WTC11 (cell line): Measurements from ENCODE around the gene GSG1L. TPM values are rescaled to one million over a fixed set of nuclear protein-coding genes. Genes with fewer than 3 reads are reported as not detected.
"Not testable (repeated sequence)": the region's sequence is repeated elsewhere in the genome, so short reads cannot be mapped to it uniquely, and the experiment has no call there.

Experiments
- ATAC-seq: fragments of 200-7000 bp; cut with Tn5 transposase; 2 replicates; pipeline ENCODE4 v1.10.0; 2021; ENCODE audit warnings: mild to moderate bottlenecking, moderate library complexity
- CTCF ChIA-PET: fragments of 300-600 bp; sonication (Branson Sonifier 250); formaldehyde crosslinking; loops from one replicate; lab custom pipeline; 2021; ENCODE audit warnings: antibody characterized with exemption; lab: Charles Lee
- POLR2A ChIA-PET: fragments of 350-600 bp; sonication (Branson Sonifier 250); formaldehyde crosslinking; loops from one replicate; lab custom pipeline; 2021; ENCODE audit warnings: antibody characterized with exemption; lab: Charles Lee
- DNase-seq: peaks from one replicate; pipeline ENCODE4 v3.0.0; 2021; ENCODE audit warnings: low spot score
- H3K27ac Mint-ChIP-seq: 2 replicates; pipeline ENCODE4 v1.8.0; 2021; ENCODE audit warnings: mixed read lengths
- H3K27me3 Mint-ChIP-seq: 2 replicates; pipeline ENCODE4 v1.8.0; 2021; ENCODE audit warnings: low read depth, mild to moderate bottlenecking, moderate library complexity, mixed read lengths
- H3K36me3 Mint-ChIP-seq: 2 replicates; pipeline ENCODE4 v1.8.0; 2021; ENCODE audit warnings: mixed read lengths
- H3K4me1 Mint-ChIP-seq: 2 replicates; pipeline ENCODE4 v1.8.0; 2022; ENCODE audit warnings: mixed read lengths
- H3K4me3 Mint-ChIP-seq: 2 replicates; pipeline ENCODE4 v1.8.0; 2021; ENCODE audit warnings: mild to moderate bottlenecking, moderate library complexity, mixed read lengths
- H3K9me3 Mint-ChIP-seq: 2 replicates; pipeline ENCODE4 v1.8.0; 2021; ENCODE audit warnings: mixed read lengths
- ATF1 ChIP-seq: sonication (generic); formaldehyde crosslinking; IDR thresholded peaks from 2 replicates; pipeline ENCODE4 v1.8.1; 2023; ENCODE audit warnings: mild to moderate bottlenecking, moderate library complexity, missing genetic modification reagents
- ELF4 ChIP-seq: sonication (generic); formaldehyde crosslinking; IDR thresholded peaks from 2 replicates; pipeline ENCODE4 v1.8.1; 2022; ENCODE audit warnings: low read depth, mild to moderate bottlenecking, moderate library complexity, missing genetic modification reagents
- ETV6 ChIP-seq: sonication (generic); formaldehyde crosslinking; IDR thresholded peaks from 2 replicates; pipeline ENCODE4 v1.8.1; 2022; ENCODE audit warnings: mild to moderate bottlenecking, missing genetic modification reagents
- HMGA2 ChIP-seq: fragments of 250-450 bp; sonication (Bioruptor Pico); IDR thresholded peaks from 2 replicates; pipeline ENCODE4 v1.4.0; 2021; ENCODE audit warnings: mild to moderate bottlenecking, moderate library complexity
- ZBTB21 ChIP-seq: sonication (generic); formaldehyde crosslinking; IDR thresholded peaks from 2 replicates; pipeline ENCODE4 v1.8.1; 2023; ENCODE audit warnings: mild to moderate bottlenecking, missing genetic modification reagents, borderline replicate concordance
- total RNA-seq: library from RNA; stranded (reverse); gene quantifications from 3 replicates; pipeline ENCODE4 v1.2.3, GENCODE V29; 2021
- TF ChIP-seq, protein P1 (sequence below): sonication (generic); formaldehyde crosslinking; IDR thresholded peaks from 2 replicates; pipeline ENCODE4 v1.8.0; 2022; ENCODE audit warnings: mild to moderate bottlenecking, missing genetic modification reagents
- TF ChIP-seq, protein P2 (sequence below): sonication (generic); formaldehyde crosslinking; IDR thresholded peaks from 2 replicates; pipeline ENCODE4 v1.8.1; 2023; ENCODE audit warnings: mild to moderate bottlenecking, missing genetic modification reagents
- TF ChIP-seq, protein P3 (sequence below): fragments of 250-450 bp; sonication (Bioruptor Pico); IDR thresholded peaks from 2 replicates; pipeline ENCODE4 v1.9.0; 2021; ENCODE audit warnings: mild to moderate bottlenecking, borderline replicate concordance
- TF ChIP-seq, protein P4 (sequence below): sonication (generic); formaldehyde crosslinking; IDR thresholded peaks from 2 replicates; pipeline ENCODE4 v1.8.1; 2022; ENCODE audit warnings: low read depth, missing genetic modification reagents, borderline replicate concordance

GSG1L gene
- total RNA-seq, 1 experiment from 2014 or later, result 0.28 TPM

DNA sequence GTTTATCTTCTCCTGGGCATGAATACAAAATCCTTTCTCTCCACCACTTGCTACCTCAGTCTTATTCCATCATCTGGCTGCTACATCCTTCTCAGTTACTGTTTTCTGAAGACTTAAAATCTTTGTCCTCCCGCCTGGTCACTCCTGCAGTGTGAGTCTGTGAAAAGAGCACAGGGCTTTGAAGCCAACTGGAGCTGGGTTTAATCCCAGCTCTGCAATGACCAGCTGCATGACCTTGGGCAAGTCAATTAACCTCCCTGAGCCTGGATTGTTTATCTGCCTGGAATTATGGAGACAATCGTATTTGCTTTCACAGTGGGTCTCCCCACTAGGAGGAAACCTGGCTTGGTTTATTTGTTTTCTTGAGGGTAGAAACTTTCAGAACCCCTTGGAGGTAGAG lies 183.2 kb downstream of the GSG1L start:
- ChIA-PET CTCF (no interaction called here), POLR2A (no interaction called here)
- Mint-ChIP-seq H3K27ac (no peak overlapping the region), H3K9me3 (peaks cover 40% of the 10 kb centered on the region), H3K4me1 (no peaks in the 10 kb centered on the region), H3K36me3 (peaks cover 12% of the 10 kb centered on the region), H3K27me3 (peaks cover 16% of the 10 kb centered on the region), H3K4me3 (no peak overlapping the region)
- ATAC-seq, result no peak
- TF ChIP-seq ATF1 (CRISPR knock-in tag) (no peak), ETV6 (CRISPR knock-in tag) (no peak), ZBTB21 (CRISPR knock-in tag) (no peak), ELF4 (no peak)
- TF ChIP-seq, protein P1, sequence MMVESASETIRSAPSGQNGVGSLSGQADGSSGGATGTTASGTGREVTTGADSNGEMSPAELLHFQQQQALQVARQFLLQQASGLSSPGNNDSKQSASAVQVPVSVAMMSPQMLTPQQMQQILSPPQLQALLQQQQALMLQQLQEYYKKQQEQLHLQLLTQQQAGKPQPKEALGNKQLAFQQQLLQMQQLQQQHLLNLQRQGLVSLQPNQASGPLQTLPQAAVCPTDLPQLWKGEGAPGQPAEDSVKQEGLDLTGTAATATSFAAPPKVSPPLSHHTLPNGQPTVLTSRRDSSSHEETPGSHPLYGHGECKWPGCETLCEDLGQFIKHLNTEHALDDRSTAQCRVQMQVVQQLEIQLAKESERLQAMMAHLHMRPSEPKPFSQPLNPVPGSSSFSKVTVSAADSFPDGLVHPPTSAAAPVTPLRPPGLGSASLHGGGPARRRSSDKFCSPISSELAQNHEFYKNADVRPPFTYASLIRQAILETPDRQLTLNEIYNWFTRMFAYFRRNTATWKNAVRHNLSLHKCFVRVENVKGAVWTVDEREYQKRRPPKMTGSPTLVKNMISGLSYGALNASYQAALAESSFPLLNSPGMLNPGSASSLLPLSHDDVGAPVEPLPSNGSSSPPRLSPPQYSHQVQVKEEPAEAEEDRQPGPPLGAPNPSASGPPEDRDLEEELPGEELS (CRISPR knock-in tag), result no peak
- TF ChIP-seq, protein P2, sequence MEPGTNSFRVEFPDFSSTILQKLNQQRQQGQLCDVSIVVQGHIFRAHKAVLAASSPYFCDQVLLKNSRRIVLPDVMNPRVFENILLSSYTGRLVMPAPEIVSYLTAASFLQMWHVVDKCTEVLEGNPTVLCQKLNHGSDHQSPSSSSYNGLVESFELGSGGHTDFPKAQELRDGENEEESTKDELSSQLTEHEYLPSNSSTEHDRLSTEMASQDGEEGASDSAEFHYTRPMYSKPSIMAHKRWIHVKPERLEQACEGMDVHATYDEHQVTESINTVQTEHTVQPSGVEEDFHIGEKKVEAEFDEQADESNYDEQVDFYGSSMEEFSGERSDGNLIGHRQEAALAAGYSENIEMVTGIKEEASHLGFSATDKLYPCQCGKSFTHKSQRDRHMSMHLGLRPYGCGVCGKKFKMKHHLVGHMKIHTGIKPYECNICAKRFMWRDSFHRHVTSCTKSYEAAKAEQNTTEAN (CRISPR knock-in tag), result no peak
- TF ChIP-seq, protein P3, sequence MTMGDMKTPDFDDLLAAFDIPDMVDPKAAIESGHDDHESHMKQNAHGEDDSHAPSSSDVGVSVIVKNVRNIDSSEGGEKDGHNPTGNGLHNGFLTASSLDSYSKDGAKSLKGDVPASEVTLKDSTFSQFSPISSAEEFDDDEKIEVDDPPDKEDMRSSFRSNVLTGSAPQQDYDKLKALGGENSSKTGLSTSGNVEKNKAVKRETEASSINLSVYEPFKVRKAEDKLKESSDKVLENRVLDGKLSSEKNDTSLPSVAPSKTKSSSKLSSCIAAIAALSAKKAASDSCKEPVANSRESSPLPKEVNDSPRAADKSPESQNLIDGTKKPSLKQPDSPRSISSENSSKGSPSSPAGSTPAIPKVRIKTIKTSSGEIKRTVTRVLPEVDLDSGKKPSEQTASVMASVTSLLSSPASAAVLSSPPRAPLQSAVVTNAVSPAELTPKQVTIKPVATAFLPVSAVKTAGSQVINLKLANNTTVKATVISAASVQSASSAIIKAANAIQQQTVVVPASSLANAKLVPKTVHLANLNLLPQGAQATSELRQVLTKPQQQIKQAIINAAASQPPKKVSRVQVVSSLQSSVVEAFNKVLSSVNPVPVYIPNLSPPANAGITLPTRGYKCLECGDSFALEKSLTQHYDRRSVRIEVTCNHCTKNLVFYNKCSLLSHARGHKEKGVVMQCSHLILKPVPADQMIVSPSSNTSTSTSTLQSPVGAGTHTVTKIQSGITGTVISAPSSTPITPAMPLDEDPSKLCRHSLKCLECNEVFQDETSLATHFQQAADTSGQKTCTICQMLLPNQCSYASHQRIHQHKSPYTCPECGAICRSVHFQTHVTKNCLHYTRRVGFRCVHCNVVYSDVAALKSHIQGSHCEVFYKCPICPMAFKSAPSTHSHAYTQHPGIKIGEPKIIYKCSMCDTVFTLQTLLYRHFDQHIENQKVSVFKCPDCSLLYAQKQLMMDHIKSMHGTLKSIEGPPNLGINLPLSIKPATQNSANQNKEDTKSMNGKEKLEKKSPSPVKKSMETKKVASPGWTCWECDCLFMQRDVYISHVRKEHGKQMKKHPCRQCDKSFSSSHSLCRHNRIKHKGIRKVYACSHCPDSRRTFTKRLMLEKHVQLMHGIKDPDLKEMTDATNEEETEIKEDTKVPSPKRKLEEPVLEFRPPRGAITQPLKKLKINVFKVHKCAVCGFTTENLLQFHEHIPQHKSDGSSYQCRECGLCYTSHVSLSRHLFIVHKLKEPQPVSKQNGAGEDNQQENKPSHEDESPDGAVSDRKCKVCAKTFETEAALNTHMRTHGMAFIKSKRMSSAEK (CRISPR knock-in tag), result no peak
- no peak for DNase-seq

DNA sequence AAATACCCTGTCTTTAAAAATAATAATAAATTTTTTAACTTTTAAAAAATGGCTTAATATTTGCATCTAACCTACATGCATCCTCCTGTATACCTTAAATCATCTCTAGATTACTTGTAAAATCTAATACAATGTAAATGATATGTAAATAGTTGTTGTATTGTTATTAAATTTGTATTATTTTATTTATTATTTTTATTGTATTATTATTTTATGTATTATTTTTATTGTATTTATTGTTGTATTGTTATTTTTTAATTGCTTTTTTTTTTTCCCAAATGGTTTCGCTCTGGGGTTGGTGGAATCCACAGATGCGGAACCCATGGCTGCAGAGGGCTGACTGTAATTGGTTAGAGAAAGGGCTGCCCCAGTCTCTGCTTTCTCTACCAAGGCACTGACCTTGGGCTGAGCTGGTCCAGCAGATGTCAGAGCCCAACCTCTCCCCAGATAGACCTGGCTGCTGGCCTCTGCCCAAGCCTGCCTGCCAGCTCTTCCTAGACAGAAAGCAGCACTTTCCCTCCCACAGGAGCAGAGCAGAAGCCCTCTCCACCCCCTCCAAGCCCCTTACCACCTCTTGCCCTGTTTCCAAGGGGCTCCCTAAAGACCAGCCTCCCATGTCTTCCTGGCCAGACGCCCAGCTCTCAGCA lies 183.8 kb downstream of the GSG1L start:
- Mint-ChIP-seq H3K4me3 (no peak overlapping the region), H3K9me3 (peaks cover 46% of the 10 kb centered on the region), H3K36me3 (peaks cover 17% of the 10 kb centered on the region), H3K27me3 (peaks cover 21% of the 10 kb centered on the region), H3K27ac (no peak overlapping the region), H3K4me1 (no peaks in the 10 kb centered on the region)
- DNase-seq, result no peak
- ChIA-PET CTCF (interaction anchor here (1.7 kb wide), 1 partner anchor 100 kb away, joined by 3 read pairs; no protein-coding TSS in a partner anchor), POLR2A (interaction anchor here (0.6 kb wide), 1 partner anchor 12 kb away, joined by 3 read pairs; no protein-coding TSS in a partner anchor)
- no peak for ATAC-seq
- TF ChIP-seq, protein P4, sequence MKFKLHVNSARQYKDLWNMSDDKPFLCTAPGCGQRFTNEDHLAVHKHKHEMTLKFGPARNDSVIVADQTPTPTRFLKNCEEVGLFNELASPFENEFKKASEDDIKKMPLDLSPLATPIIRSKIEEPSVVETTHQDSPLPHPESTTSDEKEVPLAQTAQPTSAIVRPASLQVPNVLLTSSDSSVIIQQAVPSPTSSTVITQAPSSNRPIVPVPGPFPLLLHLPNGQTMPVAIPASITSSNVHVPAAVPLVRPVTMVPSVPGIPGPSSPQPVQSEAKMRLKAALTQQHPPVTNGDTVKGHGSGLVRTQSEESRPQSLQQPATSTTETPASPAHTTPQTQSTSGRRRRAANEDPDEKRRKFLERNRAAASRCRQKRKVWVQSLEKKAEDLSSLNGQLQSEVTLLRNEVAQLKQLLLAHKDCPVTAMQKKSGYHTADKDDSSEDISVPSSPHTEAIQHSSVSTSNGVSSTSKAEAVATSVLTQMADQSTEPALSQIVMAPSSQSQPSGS, result no peak
- peak; percentile 96 for TF ChIP-seq HMGA2 (CRISPR knock-in tag)

DNA sequence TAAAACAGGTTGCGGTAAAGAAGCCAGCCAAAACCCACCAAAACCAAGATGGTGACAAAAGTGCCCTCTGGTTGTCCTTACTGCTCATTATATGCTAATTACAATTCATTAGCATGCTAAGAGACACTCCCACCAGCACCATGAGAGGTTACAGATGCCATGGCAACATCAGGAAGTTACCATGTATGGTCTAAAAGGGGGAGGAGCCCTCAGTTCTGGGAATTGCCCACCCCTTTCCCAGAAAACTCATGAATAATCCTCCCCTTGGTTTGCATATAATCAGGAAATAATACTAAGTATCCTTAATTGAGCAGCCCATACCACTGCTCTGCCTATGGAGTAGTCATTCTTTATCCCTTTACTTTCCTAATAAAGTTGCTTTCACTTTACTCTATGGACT lies 190.9 kb downstream of the GSG1L start:
- H3K9me3 Mint-ChIP-seq, result peaks cover 61% of the 10 kb centered on the region
- H3K4me1 Mint-ChIP-seq, POLR2A ChIA-PET, DNase-seq, ATAC-seq, H3K27ac Mint-ChIP-seq, H3K4me3 Mint-ChIP-seq: not testable (repeated sequence)
- CTCF ChIA-PET, result interaction anchor here (1.7 kb wide), 1 partner anchor 93 kb away, joined by 5 read pairs; no protein-coding TSS in a partner anchor
- peaks cover 22% of the 10 kb centered on the region for H3K27me3 Mint-ChIP-seq
- peaks cover 30% of the 10 kb centered on the region for H3K36me3 Mint-ChIP-seq
